GM10266 (cell line): Measurements from ENCODE around the gene SKAP1.

Experiments used
- DNase-seq: peaks from one replicate; pipeline ENCODE4 v3.0.0; 2012; ENCODE audit errors: extremely low spot score
- CTCF ChIP-seq: IDR thresholded peaks from 2 replicates; pipeline ENCODE4 v1.5.1; 2012; ENCODE audit warnings: mild to moderate bottlenecking, low read depth; ENCODE audit not compliant: control insufficient read depth, insufficient read depth; ENCODE audit errors: missing control alignments

The SKAP1 gene

GRCh38 chr17:48173191-48173984 lies 256.6 kb downstream of the SKAP1 start:
- TF ChIP-seq CTCF: no peak
- DNase-seq: no peak

GRCh38 chr17:48169926-48170325 lies 260.1 kb downstream of the SKAP1 start:
- no peak for DNase-seq
- no peak for TF ChIP-seq CTCF

GRCh38 chr17:48163809-48164208 lies 266.2 kb downstream of the SKAP1 start:
- TF ChIP-seq CTCF: peak; percentile 16
- DNase-seq: no peak

GRCh38 chr17:48162946-48163506 lies 267.0 kb downstream of the SKAP1 start:
- DNase-seq: peak; percentile 52
- no peak for TF ChIP-seq CTCF

- no peak for DNase-seq
- TF ChIP-seq CTCF: no peak
Measured at GRCh38 chr17:48162306-48162934, 267.6 kb downstream of the SKAP1 start.

GRCh38 chr17:48161127-48161905 lies 268.7 kb downstream of the SKAP1 start:
- DNase-seq: no peak
- no peak for TF ChIP-seq CTCF
